ENCODE measurements around the gene USP7. TPM values are rescaled to one million over a fixed set of nuclear protein-coding genes. Genes with fewer than 3 reads are reported as not detected.
"Not testable (repeated sequence)": the region's sequence is repeated elsewhere in the genome, so short reads cannot be mapped to it uniquely, and the experiment has no call there.

The USP7 gene
- total and polyA plus RNA-seq, 3 donors from 2014 or later: 159 to 173 (median 172) TPM

GRCh38 chr16:8847145-8847544 is 116.6 kb downstream of the USP7 start:
- H3K27me3 ChIP-seq: no peaks in the 10 kb centered on the region
- H3K36me3 ChIP-seq (ENCODE audit: low read depth, missing control alignments): no peaks in the 10 kb centered on the region
- no peak overlapping the region for H3K27ac ChIP-seq
- no peak overlapping the region for H3K4me3 ChIP-seq
- no peak for DNase-seq
- 89 to 91% methylated on average over 13 of the region's 13 CpGs for WGBS, 2 donors
- peaks cover 5% of the 10 kb centered on the region for H3K4me1 ChIP-seq
- H3K9me3 ChIP-seq: no peaks in the 10 kb centered on the region
- TF ChIP-seq POLR2A (IDR thresholded peaks at IDR 0.05) (no peak), CTCF (IDR thresholded peaks at IDR 0.05) (no peak)
- intact Hi-C loops (cut with DNase I; ENCODE audit: low total_unique reads): no loop called here

DNA sequence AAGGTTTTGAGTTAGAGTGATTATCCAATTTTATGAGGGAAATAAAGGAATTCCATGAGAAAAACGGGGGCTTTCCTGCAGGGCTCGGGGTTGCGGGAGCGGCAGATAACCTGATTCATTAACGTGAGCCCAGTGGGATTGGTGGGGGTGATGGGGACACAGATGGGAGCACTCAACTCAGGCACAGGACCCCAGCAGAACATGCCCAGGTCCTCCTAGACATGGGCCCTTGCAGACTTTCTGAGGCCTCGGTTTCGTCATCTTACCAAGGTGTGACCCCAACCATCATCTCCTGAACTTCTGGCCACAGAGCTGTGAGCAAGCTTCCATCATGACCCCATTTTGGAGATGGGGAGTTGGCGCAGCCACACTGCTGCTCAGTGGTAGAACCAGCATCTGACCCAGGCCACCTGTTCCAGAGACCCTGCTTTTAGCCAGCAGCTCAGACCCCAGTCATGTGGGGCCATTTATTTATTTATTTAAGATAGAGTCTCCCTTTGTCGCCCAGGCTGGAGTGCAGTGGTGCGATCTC is 117.2 kb downstream of the USP7 start:
- no peaks in the 10 kb centered on the region for H3K9me3 ChIP-seq
- H3K36me3 ChIP-seq (ENCODE audit: low read depth, missing control alignments): no peaks in the 10 kb centered on the region
- DNase-seq: no peak
- intact Hi-C loops (cut with DNase I; ENCODE audit: low total_unique reads): no loop called here
- H3K4me3 ChIP-seq: no peak overlapping the region
- WGBS, 2 donors: 88 to 91% methylated on average over 8 to 10 of the region's 10 CpGs
- no peaks in the 10 kb centered on the region for H3K27me3 ChIP-seq
- no peak overlapping the region for H3K27ac ChIP-seq
- H3K4me1 ChIP-seq: peaks cover 5% of the 10 kb centered on the region
- TF ChIP-seq POLR2A (IDR thresholded peaks at IDR 0.05): no peak
- TF ChIP-seq CTCF (IDR thresholded peaks at IDR 0.05): no peak

DNA sequence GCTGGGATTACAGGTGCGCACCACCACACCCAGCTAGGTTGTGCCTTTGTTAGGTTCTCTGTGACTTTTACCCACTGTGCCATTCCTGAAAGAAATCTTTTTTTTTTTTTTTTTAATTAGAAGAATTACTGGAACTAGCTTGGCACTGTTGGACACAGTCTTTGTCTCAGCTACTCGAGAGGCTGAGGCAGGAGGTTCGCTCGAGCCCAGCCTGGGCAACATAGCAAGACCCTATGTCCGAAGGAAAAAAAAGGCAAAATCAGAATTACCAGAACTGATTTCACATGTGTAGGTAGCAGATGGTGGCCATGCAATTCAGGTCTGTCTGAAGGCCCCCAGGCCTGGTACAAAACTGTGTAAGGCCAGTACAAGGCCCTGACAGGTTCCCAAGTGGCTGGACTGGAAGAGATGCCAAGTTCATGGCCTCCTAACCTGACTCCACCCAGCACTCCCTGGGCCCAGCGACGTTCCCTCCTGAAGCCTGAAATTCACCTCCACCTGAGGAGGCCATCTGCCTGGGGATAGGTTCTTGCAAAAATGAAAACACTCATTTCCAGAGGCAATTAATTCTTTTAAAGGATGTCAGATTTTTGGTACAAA is 117.9 kb downstream of the USP7 start:
- no peaks in the 10 kb centered on the region for H3K9me3 ChIP-seq
- no peak for DNase-seq
- WGBS, 2 donors: 90% methylated on average over 7 of the region's 7 CpGs
- H3K27ac ChIP-seq: no peak overlapping the region
- no peaks in the 10 kb centered on the region for H3K27me3 ChIP-seq
- H3K4me3 ChIP-seq: no peak overlapping the region
- TF ChIP-seq POLR2A (IDR thresholded peaks at IDR 0.05) (no peak), CTCF (IDR thresholded peaks at IDR 0.05) (no peak)
- H3K4me1 ChIP-seq: peaks cover 5% of the 10 kb centered on the region
- intact Hi-C loops (cut with DNase I; ENCODE audit: low total_unique reads): no loop called here
- no peaks in the 10 kb centered on the region for H3K36me3 ChIP-seq (ENCODE audit: low read depth, missing control alignments)

GRCh38 chr16:8843296-8843695 is 120.4 kb downstream of the USP7 start:
- H3K4me1 ChIP-seq; H3K36me3 ChIP-seq (ENCODE audit: low read depth, missing control alignments); H3K27ac ChIP-seq; DNase-seq; intact Hi-C loops (cut with DNase I; ENCODE audit: low total_unique reads); H3K27me3 ChIP-seq; H3K4me3 ChIP-seq; H3K9me3 ChIP-seq: not testable (repeated sequence)
- 61 to 97% methylated on average over 5 to 12 of the region's 12 CpGs for WGBS, 2 donors

Other genes starting within 250 kb of the USP7 start
- 10 to 100 TPM; 11.6 to 14.3 TPM for gene TMEM186, start 166.3 kb downstream of the USP7 start, total RNA-seq
- 15.5 TPM for gene TMEM186, start 166.3 kb downstream of the USP7 start, polyA plus RNA-seq (ENCODE audit: insufficient read depth, low read depth, low replicate concordance)
- 10 to 100 TPM; 25.8 to 36.6 TPM for gene PMM2, start 166.1 kb downstream of the USP7 start, total RNA-seq
- 15.4 TPM for gene PMM2, start 166.1 kb downstream of the USP7 start, polyA plus RNA-seq (ENCODE audit: insufficient read depth, low read depth, low replicate concordance)
- 100 to 1,000 TPM; 241 to 437 TPM for gene CARHSP1, start 94.9 kb downstream of the USP7 start, total RNA-seq
- gene CARHSP1, start 94.9 kb downstream of the USP7 start, polyA plus RNA-seq (ENCODE audit: insufficient read depth, low read depth, low replicate concordance): 457 TPM
- gene LITAFD, start 81.6 kb downstream of the USP7 start, total RNA-seq: 1 to 10 TPM; 2.2 to 3.8 TPM
- 10.5 TPM for gene LITAFD, start 81.6 kb downstream of the USP7 start, polyA plus RNA-seq (ENCODE audit: insufficient read depth, low read depth, low replicate concordance)
- 10 to 100 TPM; 68.8 to 75.7 TPM for gene HAPSTR1, start 127.7 kb upstream of the USP7 start, total RNA-seq
- 37.5 TPM for gene HAPSTR1, start 127.7 kb upstream of the USP7 start, polyA plus RNA-seq (ENCODE audit: insufficient read depth, low read depth, low replicate concordance)

All from testis (tissue), 3 donors.